Activated CD4-positive, alpha-beta T cell treated with anti-CD3 and anti-CD28 coated beads, Interleukin-2, amount 10 ng/mL, durations not matched to agents 24 days and 14 days (primary cell): ENCODE results near the gene ADA. TPM values are rescaled to one million over a fixed set of nuclear protein-coding genes. Genes with fewer than 3 reads are reported as not detected.
A peak's percentile ranks its signal among the peaks of the same experiment; 100 is the strongest.
"Not testable (repeated sequence)": the region's sequence is repeated elsewhere in the genome, so short reads cannot be mapped to it uniquely, and the experiment has no call there.

Experiments used
- DNase-seq: peaks from one replicate; pipeline ENCODE4 v3.0.0; 2022
- H3K27ac Mint-ChIP-seq: one replicate; pipeline ENCODE4 v1.8.0; 2022; ENCODE audit warnings: mild to moderate bottlenecking, mixed read lengths
- H3K27me3 Mint-ChIP-seq: one replicate; pipeline ENCODE4 v1.8.0; 2022; ENCODE audit warnings: mixed read lengths
- H3K36me3 Mint-ChIP-seq: one replicate; pipeline ENCODE4 v1.8.0; 2022; ENCODE audit warnings: low read depth, mild to moderate bottlenecking, mixed read lengths
- H3K4me1 Mint-ChIP-seq: one replicate; pipeline ENCODE4 v1.8.0; 2021; ENCODE audit warnings: mixed read lengths
- H3K4me3 Mint-ChIP-seq: one replicate; pipeline ENCODE4 v1.8.0; 2022; ENCODE audit warnings: mild to moderate bottlenecking, moderate library complexity, mixed read lengths
- H3K9me3 Mint-ChIP-seq: one replicate; pipeline ENCODE4 v1.8.0; 2021; ENCODE audit warnings: mixed read lengths
- intact Hi-C: fragments of 100-400 bp; cut with micrococcal nuclease; formaldehyde crosslinking; loops from one replicate; pipeline ENCODE4 v1.15.1; 2023
- total RNA-seq: library from RNA; stranded (reverse); gene quantifications from 2 replicates; pipeline ENCODE4 v1.2.3, GENCODE V29; 2022

The ADA gene
- total RNA-seq, 1 donor from 2014 or later = 43.7 TPM

DNA sequence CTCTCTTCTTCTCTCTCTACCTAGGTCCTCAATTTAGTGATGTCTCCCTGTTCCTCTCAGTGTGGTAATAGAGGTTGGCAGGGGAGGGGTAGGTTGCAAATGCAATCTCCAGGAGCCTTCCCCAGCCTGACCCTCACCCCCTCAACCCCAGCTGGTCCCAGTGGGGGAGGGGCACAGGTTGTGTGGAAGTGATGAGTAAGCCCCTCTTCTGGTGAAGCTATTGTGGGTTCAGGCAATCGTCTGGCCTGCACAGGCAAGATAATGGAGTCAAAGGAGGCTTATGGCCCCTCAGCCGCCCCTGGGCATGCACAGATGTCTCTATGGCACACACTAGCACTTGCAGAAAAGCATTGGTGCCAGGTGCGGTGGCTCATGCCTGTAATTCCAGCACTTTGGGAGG, 10.8 kb upstream of the ADA start:
- Mint-ChIP-seq H3K27me3 (no peaks in the 10 kb centered on the region), H3K4me1 (peaks cover 15% of the 10 kb centered on the region), H3K9me3 (peaks cover 6% of the 10 kb centered on the region), H3K36me3 (peaks cover 42% of the 10 kb centered on the region), H3K4me3 (no peak overlapping the region), H3K27ac (no peak overlapping the region)
- DNase-seq = no peak
- intact Hi-C loops = no loop called here

DNA sequence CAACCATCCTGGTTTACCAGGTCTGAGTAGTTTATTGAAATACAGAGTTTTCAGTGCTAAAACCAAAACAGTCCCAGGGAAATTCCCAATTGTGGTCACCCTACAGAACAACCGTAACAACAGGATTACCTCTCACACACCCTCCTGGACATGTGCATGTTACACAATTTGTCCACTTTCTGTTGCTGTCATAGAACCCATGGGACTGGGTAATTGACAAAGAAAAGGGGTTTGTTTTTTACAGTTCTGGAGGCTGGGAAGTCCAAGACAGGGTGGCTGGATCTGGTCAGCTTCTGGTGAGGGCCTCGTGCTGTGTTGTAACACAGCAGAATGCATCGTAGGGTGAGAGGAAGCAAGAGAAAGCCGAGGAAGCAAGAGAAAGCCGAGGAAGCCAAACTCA, 9.1 kb upstream of the ADA start:
- H3K27me3 Mint-ChIP-seq = no peaks in the 10 kb centered on the region

GRCh38 chr20:44659931-44660330, 8.4 kb upstream of the ADA start:
- no peaks in the 10 kb centered on the region for H3K27me3 Mint-ChIP-seq
- H3K9me3 Mint-ChIP-seq = peaks cover 6% of the 10 kb centered on the region
- no peak overlapping the region for H3K4me3 Mint-ChIP-seq
- peak overlapping the region; percentile 34 for H3K27ac Mint-ChIP-seq
- peaks cover 17% of the 10 kb centered on the region for H3K4me1 Mint-ChIP-seq
- no peak for DNase-seq
- intact Hi-C loops = no loop called here
- H3K36me3 Mint-ChIP-seq = peaks cover 48% of the 10 kb centered on the region

More for the DNA sequence above, 9.1 kb upstream of the ADA start:
- no peak overlapping the region for H3K4me3 Mint-ChIP-seq
- intact Hi-C loops = no loop called here
- peaks cover 6% of the 10 kb centered on the region for H3K9me3 Mint-ChIP-seq
- H3K36me3 Mint-ChIP-seq = peaks cover 48% of the 10 kb centered on the region
- peaks cover 17% of the 10 kb centered on the region for H3K4me1 Mint-ChIP-seq
- no peak for DNase-seq
- H3K27ac Mint-ChIP-seq = no peak overlapping the region

DNA sequence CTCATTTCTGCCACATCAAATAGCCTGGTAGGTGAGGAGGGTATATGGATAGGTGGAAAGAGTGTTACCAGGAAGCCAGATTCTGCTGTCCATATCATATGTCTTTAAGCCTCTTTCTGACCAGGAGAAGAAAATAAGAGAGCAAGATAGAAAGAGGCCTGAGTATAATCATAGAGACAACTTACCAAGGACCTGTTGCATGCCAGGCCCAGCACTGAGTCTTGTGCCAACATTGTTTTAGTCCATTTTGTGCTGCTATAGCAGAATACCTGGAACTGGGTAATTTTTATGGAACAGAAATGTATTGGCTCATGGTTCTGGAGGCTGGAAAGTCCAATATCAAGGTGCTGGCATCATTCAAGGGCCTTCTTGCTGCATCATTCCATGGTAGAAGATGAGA, 7.3 kb upstream of the ADA start:
- no peak overlapping the region for H3K27ac Mint-ChIP-seq

GRCh38 chr20:44657875-44658274, 6.4 kb upstream of the ADA start:
- no peak for DNase-seq
- H3K36me3 Mint-ChIP-seq = peaks cover 54% of the 10 kb centered on the region
- H3K4me1 Mint-ChIP-seq = peaks cover 23% of the 10 kb centered on the region
- intact Hi-C loops = no loop called here
- H3K27me3 Mint-ChIP-seq = no peaks in the 10 kb centered on the region
- peaks cover 6% of the 10 kb centered on the region for H3K9me3 Mint-ChIP-seq
- H3K4me3 Mint-ChIP-seq = no peak overlapping the region
- no peak overlapping the region for H3K27ac Mint-ChIP-seq

More for the DNA sequence above, 7.3 kb upstream of the ADA start:
- intact Hi-C loops = no loop called here
- no peaks in the 10 kb centered on the region for H3K27me3 Mint-ChIP-seq
- peaks cover 50% of the 10 kb centered on the region for H3K36me3 Mint-ChIP-seq
- no peak for DNase-seq
- no peak overlapping the region for H3K4me3 Mint-ChIP-seq
- peaks cover 15% of the 10 kb centered on the region for H3K4me1 Mint-ChIP-seq
- peaks cover 6% of the 10 kb centered on the region for H3K9me3 Mint-ChIP-seq

GRCh38 chr20:44656448-44656847, 4.9 kb upstream of the ADA start:
- Mint-ChIP-seq H3K9me3 (peaks cover 6% of the 10 kb centered on the region), H3K4me1 (peaks cover 19% of the 10 kb centered on the region), H3K27ac (no peak overlapping the region), H3K4me3 (no peak overlapping the region), H3K36me3 (peaks cover 49% of the 10 kb centered on the region), H3K27me3 (no peaks in the 10 kb centered on the region)
- no peak for DNase-seq
- intact Hi-C loops = no loop called here

DNA sequence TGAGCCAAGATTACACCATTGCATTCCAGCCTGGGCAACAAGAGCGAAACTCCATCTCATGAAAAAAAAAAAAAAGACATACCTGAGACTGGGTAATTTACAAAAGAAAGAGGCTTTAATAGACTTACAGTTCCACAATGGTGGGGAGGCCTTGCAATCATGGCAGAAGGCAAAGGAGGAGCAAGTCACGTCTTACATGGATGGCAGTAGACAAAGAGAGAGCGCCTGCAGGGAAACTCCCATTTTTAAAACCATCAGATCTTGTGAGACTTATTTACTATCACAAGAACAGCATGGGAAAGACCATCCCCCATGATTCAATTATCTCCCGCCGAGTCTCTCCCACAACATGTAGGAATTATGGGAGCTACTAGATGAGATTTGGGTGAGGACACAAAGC, 2.7 kb upstream of the ADA start:
- H3K27ac Mint-ChIP-seq, H3K27me3 Mint-ChIP-seq, H3K9me3 Mint-ChIP-seq, intact Hi-C loops, H3K4me3 Mint-ChIP-seq, DNase-seq: not testable (repeated sequence)
- H3K4me1 Mint-ChIP-seq = peaks cover 29% of the 10 kb centered on the region
- peaks cover 38% of the 10 kb centered on the region for H3K36me3 Mint-ChIP-seq

- Mint-ChIP-seq H3K4me3 (peak overlapping the region; percentile 83), H3K9me3 (no peaks in the 10 kb centered on the region), H3K27ac (no peak overlapping the region), H3K4me1 (peaks cover 36% of the 10 kb centered on the region), H3K36me3 (peaks cover 32% of the 10 kb centered on the region), H3K27me3 (no peaks in the 10 kb centered on the region)
- no peak for DNase-seq
- intact Hi-C loops = loop anchor here (2.0 kb wide), 1 partner anchor 17 kb away; no protein-coding TSS in a partner anchor
Measured at GRCh38 chr20:44653546-44653945, 2.0 kb upstream of the ADA start.

GRCh38 chr20:44651434-44651683, 140 bp downstream of the ADA start:
- Mint-ChIP-seq H3K9me3 (no peaks in the 10 kb centered on the region), H3K27me3 (no peaks in the 10 kb centered on the region), H3K36me3 (peaks cover 17% of the 10 kb centered on the region), H3K4me1 (peaks cover 52% of the 10 kb centered on the region), H3K27ac (peak overlapping the region; percentile 83), H3K4me3 (peak overlapping the region; percentile 89)
- DNase-seq = no peak
- intact Hi-C loops = no loop called here

GRCh38 chr20:44650771-44651433, 597 bp downstream of the ADA start:
- Mint-ChIP-seq H3K4me3 (peak overlapping the region; percentile 89), H3K27me3 (no peaks in the 10 kb centered on the region), H3K27ac (peak overlapping the region; percentile 83), H3K4me1 (peaks cover 56% of the 10 kb centered on the region), H3K9me3 (no peaks in the 10 kb centered on the region), H3K36me3 (peaks cover 15% of the 10 kb centered on the region)
- intact Hi-C loops = no loop called here
- peak; percentile 83 for DNase-seq

DNA sequence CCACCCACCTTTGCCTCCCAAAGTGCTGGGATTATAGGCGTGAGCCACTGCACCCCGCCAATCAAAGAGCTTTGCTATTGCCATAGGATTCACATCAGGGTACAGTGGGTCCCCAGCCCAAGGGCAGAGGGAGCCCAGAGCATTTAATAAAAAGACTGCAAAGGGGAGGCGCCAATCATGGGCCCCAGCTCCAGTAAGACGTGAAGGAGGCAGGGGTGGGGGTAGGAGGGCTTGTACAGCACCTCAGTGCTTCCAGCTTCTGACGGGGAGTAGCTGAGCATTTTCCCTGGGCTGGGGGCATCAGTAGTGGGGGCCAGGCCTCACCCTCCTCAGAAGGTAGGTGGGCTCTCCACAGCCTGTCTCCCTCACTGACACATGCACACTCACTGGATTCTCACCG, 1.5 kb downstream of the ADA start:
- peaks cover 60% of the 10 kb centered on the region for H3K4me1 Mint-ChIP-seq
- H3K27ac Mint-ChIP-seq = peak overlapping the region; percentile 53
- H3K4me3 Mint-ChIP-seq = peak overlapping the region; percentile 89
- intact Hi-C loops = loop anchor here (10.0 kb wide), 1 partner anchor 435 kb away; the partner anchor contains the start of gene OSER1
- no peak for DNase-seq
- H3K9me3 Mint-ChIP-seq = no peaks in the 10 kb centered on the region
- no peaks in the 10 kb centered on the region for H3K27me3 Mint-ChIP-seq
- peaks cover 12% of the 10 kb centered on the region for H3K36me3 Mint-ChIP-seq

DNA sequence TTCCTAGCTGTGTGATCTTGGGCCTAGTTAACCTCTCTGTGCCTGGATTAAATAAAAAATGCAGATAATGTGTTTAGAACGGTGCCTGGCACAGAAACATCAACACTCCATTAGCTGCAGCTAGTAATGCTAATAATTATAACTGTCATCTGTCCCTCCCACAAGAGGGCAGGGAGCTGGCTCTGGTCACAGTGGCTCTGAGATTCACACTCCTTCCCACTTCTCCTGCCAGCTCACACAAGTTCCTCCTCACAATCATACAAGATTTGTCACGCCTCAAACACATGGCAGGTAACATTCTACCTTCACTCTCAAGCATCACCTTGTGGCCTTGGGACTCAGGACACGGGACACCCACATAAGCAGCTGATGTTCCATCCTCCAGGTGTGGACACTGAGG, 2.4 kb downstream of the ADA start:
- Mint-ChIP-seq H3K4me1 (peaks cover 68% of the 10 kb centered on the region), H3K9me3 (no peaks in the 10 kb centered on the region), H3K27ac (peak overlapping the region; percentile 57), H3K4me3 (peak overlapping the region; percentile 89), H3K36me3 (peaks cover 11% of the 10 kb centered on the region), H3K27me3 (no peaks in the 10 kb centered on the region)
- DNase-seq = no peak
- intact Hi-C loops = loop anchor here (10.0 kb wide), 1 partner anchor 434 kb away; the partner anchor contains the start of gene OSER1

GRCh38 chr20:44648579-44648978, 2.9 kb downstream of the ADA start:
- Mint-ChIP-seq H3K36me3 (peaks cover 8% of the 10 kb centered on the region), H3K9me3 (no peaks in the 10 kb centered on the region), H3K27ac (peak overlapping the region; percentile 62), H3K27me3 (no peaks in the 10 kb centered on the region), H3K4me1 (peaks cover 70% of the 10 kb centered on the region), H3K4me3 (peak overlapping the region; percentile 89)
- no peak for DNase-seq
- intact Hi-C loops = loop anchor here (10.0 kb wide), 1 partner anchor 434 kb away; the partner anchor contains the start of gene OSER1

DNA sequence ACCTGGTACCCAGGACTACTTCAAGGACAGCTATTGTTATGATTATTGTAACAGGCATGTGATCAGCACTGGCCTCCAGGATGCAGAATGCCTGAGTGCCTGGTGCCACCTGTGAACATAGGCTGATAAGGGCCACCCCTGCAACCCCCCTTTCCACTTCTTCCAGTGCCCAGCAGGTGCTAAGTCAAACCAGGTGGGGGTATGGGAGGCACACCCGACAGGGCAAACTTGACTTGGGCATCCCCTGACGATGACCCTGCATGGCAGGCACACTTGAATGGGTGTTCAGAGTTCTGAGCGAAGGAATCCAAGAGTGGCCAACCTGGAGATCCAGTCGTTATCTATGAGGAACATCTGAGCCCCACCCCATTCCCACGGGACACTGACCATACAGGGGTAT, 3.4 kb downstream of the ADA start:
- intact Hi-C loops = loop anchor here (10.0 kb wide), 1 partner anchor 433 kb away; the partner anchor contains the start of gene OSER1
- H3K9me3 Mint-ChIP-seq = no peaks in the 10 kb centered on the region

More for the DNA sequence above, 3.4 kb downstream of the ADA start:
- Mint-ChIP-seq H3K4me3 (no peak overlapping the region), H3K36me3 (peaks cover 5% of the 10 kb centered on the region), H3K27me3 (no peaks in the 10 kb centered on the region), H3K4me1 (peaks cover 70% of the 10 kb centered on the region), H3K27ac (peak overlapping the region; percentile 93)
- DNase-seq = no peak
